NCI-H2029 (cell line): Measurements from ENCODE around the gene GBX2.

Experiments used
- DNase-seq: peaks from one replicate; lab custom pipeline; 2025; lab: John Stamatoyannopoulos, UW

The GBX2 gene

GRCh38 chr2:236117861-236118269 lies 50.3 kb downstream of the GBX2 start:
- DNase-seq: peak; percentile 67

- DNase-seq: no peak
These were observed 50.8 kb downstream of the GBX2 start for GRCh38 chr2:236117401-236117800.
